ENCODE results near the gene LCN1.
"Not testable (repeated sequence)": the region's sequence is repeated elsewhere in the genome, so short reads cannot be mapped to it uniquely, and the experiment has no call there.

Gene LCN1

DNA sequence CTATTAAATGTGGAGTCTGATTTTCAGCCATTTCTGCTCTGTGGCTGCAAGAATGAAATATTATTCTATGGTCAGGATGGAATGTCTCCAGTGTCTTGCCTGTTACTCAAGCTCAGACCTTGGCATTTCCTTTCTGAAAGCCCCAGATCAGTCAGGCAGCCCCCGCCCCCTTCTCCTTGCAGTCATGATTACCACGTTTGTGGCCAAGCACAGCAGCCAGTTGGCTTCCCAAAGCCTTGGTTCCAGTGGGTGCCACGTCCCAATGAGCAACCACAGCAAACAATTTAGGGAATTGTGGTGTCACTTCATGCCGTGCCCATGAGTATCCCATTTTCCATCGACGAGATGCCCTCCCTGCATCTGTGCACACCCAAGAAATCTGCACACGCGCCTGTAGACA, 15.0 kb downstream of the LCN1 start:
- TF ChIP-seq, protein P1, sequence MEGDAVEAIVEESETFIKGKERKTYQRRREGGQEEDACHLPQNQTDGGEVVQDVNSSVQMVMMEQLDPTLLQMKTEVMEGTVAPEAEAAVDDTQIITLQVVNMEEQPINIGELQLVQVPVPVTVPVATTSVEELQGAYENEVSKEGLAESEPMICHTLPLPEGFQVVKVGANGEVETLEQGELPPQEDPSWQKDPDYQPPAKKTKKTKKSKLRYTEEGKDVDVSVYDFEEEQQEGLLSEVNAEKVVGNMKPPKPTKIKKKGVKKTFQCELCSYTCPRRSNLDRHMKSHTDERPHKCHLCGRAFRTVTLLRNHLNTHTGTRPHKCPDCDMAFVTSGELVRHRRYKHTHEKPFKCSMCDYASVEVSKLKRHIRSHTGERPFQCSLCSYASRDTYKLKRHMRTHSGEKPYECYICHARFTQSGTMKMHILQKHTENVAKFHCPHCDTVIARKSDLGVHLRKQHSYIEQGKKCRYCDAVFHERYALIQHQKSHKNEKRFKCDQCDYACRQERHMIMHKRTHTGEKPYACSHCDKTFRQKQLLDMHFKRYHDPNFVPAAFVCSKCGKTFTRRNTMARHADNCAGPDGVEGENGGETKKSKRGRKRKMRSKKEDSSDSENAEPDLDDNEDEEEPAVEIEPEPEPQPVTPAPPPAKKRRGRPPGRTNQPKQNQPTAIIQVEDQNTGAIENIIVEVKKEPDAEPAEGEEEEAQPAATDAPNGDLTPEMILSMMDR (conservative IDR thresholded peaks at IDR 0.05; ENCODE audit: low read depth, low read length) = no peak
- DNase-seq (ENCODE audit: low read depth) = no peak
- H3K4me3 ChIP-seq (ENCODE audit: low read length) = no peak overlapping the region

DNA sequence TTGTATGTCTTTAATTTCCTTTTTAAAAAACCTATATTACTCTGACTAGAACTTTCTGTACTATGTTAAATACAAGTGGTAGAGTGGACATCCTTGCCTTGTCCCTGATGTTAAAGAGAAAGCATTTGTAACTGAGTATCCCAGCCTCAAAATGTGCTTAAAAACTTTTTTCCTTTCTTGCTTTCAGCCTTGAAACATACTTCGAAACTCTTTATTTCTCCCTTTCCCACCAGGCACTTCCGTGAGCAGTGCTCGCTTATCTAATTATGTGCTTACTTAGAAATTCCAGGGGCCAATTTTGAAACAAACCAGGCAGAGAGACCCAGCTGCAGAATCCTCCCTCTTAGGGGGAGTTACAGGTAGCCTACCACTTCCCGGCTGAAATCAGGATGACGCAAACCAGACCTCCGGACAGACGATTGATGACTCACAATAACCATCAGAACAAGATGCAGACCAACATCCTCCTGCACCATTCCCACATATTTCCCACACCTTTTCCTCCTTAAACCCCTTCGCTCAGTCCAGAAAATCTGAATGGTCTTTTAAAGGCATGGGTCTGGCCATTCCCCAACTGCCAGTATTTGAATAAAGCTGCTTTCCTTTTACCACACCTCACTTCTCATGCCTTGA, 22.1 kb downstream of the LCN1 start:
- H3K4me3 ChIP-seq (ENCODE audit: low read length); DNase-seq (ENCODE audit: low read depth): not testable (repeated sequence)

DNA sequence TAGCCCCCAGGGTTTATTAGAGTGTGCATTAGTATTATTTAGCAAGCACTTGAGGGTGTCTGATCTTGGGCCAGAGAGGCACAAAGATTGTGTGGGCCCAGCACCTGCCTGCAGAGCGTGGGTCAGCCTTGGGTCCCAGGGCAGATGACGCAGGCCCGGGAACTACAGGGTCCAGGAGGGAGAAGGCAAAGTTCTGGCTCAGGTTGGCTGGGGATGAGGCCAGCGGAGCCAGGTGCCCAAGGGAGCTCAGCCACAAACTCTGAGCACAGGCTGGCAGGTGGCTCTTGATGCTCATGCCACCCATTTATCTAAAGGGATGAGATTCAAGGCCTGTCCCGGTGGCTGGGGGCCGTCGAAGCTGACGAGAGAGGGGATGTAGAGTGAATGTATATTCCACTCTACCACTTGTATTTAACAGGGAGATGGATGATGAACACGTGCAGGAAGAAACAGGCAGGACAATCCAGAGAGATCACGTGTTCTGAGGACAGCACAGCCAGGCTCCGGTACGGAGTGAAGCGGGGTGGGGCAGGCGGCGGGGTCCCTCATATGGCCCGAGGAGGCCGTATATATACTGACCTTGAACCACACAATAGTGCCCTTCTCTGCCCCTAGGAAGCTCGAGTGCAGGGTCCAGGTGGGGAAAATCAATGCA, 23.9 kb downstream of the LCN1 start:
- H3K4me3 ChIP-seq (ENCODE audit: low read length) = no peak overlapping the region
- TF ChIP-seq, protein P1 (conservative IDR thresholded peaks at IDR 0.05; ENCODE audit: low read depth, low read length) = no peak
- no peak for DNase-seq (ENCODE audit: low read depth)

DNA sequence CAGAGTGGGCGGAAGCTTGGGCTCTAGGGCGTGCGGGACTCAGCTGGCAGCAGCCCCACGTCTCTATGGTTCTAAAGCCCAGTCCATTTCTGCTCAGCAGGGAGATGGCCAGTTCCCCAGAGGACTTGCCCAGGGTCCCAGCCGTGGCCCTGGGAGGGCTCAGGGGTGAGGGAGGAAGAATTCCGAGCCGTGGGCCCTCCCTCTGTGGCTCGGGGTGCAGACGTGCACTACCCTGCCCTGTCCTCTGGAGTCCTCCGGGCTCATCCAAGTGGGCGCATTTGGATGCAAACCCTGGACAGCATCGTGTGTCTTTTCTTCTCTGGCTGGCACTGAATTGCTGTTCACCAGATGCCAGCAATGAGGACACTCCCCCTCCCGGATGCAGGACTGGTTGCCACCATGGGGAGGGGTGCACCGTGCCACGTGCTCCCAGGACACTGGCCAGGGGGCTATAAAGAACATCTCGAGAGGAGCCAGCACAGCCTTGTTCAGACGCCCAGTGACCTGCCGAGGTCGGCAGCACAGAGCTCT, 24.5 kb downstream of the LCN1 start, which contains the start of gene OBP2A:
TSS of gene OBP2A (plus strand) at position 481 of the 531 bp plus-strand sequence. CDS start 55 bp downstream, outside the sequence.
- not testable (repeated sequence) for DNase-seq (ENCODE audit: low read depth); H3K4me3 ChIP-seq (ENCODE audit: low read length)

DNA sequence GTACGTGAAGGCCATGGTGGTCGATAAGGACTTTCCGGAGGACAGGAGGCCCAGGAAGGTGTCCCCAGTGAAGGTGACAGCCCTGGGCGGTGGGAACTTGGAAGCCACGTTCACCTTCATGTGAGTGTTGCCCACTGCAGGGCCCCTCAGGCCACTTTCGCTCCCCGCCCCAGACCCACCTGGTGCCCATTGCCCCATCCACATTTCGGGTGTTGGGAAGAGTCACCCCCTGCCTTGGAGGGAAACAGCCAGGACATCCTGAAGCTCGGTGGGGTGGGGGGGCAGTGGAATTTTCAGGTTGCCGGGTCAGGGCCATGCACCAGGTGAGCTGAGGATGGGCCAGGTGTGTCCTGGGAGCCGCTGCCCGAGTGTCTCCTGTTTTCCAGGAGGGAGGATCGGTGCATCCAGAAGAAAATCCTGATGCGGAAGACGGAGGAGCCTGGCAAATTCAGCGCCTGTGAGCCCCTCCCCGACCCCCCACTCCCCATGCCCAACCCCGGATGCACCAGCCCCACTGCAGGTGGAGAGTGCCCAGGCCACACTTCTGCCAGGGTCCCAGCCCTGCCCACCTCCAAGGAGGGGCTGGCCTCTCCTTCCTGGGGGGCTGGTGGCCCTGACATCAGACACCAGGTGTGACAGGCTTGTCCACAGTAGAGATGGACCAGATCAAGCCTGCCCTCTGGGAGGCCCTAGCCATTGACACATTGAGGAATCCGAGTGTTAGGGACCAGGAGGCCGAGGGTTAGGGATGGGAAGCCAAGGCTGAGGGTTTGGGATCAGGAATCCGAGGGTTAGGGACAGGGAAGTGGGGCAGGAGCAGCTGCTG, 25.8 kb downstream of the LCN1 start:
- DNase-seq (ENCODE audit: low read depth); H3K4me3 ChIP-seq (ENCODE audit: low read length): not testable (repeated sequence)

DNA sequence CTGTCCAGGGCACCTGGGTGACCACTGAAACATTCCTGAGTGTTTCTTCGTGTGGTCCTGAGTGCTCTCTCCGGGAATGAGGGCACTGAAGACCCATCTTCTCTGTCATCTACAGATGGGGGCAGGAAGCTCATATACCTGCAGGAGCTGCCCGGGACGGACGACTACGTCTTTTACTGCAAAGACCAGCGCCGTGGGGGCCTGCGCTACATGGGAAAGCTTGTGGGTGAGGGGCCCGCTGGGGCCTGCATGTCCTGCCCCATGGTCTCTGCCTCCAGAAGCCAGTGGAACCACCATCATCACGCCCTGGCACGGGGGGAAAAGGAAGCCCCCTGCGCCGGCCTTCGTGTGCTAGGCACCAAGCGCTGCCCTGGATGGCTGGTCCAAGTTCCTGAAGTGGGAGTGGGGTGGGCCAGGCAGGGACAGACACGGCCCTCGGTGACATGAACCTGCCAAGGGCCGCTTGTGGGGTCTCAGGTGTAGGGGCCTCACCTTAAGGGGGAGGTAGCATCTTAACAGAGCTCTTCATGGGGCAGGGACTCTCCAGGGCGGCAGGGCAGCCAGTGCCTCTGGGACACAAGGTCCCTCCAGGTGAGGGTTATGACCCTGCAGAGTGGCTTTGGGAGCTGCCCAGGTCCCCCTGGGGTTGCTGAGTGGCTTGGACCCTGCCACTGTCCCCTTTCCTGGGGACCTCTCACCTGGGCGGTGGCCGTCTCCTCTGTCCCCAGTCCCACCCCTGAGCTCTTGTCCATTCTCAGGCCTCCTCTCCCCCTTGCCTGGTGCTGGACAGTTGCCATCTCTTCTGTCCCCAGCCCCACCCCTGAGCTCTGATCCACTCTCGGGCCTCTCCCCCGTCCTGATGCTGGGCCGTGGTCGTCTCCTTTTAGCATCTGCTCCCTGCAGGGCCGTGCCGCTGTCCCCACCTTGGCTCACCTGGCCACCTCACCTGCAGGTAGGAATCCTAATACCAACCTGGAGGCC, 26.8 kb downstream of the LCN1 start:
- H3K4me3 ChIP-seq (ENCODE audit: low read length) = no peak overlapping the region
- TF ChIP-seq, protein P1 (conservative IDR thresholded peaks at IDR 0.05; ENCODE audit: low read depth, low read length) = no peak
- no peak for DNase-seq (ENCODE audit: low read depth)

DNA sequence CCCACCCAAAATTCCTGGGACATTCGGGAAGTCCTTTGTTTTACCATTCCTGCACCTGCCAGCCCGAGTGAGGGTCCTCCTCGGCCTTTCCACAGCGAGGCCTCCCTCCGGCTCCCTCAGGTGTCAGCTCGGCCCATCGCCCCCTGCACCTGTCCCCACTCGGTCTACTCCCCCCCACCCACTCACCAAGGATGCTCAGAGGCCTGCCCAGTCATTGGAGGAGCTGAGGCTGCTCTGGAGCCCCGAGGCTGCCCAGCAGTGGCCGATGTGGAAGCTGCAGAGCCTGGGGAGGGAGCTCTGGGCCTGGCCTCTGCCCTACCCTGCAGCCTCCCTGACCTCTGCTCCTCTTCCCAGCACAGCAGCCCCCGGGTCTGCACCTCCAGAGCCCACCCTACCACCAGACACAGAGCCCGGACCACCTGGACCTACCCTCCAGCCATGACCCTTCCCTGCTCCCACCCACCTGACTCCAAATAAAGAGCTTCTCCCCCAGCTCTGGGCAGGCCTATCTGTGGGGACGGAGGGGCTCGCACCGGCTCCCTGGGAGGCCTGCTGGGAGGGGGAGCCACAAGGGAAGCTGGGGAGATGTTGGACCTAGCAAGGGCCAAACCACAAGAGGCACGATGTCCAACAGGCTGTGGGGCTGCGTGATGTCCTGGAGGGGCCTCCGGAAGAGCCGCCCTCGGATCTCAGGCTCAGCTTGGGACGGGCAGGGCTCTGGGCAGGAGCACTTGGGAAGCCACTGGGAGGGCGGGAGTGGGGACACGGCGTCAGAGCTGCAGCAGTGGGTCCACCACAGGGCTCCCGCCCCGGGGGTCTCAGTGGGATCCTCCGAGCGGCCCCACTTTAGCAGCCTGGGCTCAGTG, 28.5 kb downstream of the LCN1 start:
- DNase-seq (ENCODE audit: low read depth) = not testable (repeated sequence)

DNA sequence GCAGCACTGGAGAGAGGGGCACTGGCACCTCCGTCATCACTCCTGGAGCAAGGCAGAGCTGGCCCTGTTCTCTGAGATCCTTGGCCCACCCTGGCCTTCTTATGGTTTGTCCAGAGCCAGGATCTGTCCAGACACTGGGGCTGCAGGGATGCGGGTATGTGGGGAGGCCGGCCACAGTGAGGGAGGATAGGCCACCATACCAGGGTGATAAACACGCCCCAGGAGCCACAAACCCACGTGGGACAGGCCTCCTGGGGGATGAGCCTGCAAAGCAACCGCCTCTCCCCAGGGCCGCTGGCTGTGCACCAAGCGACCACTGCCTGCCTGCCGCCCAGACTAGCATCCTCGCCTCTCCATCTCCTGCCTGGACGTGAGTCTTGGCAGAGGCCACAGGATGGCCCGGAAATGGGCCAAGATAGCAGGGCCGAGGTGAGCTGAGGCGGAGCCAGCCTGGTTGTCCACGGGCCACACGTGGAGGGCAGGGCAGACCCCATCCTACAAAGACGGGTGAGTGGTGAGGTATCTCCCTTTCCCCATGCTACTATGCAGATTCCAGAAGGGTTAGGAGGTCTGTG, 29.2 kb downstream of the LCN1 start:
- TF ChIP-seq, protein P1 (conservative IDR thresholded peaks at IDR 0.05; ENCODE audit: low read depth, low read length) = no peak
- no peak overlapping the region for H3K4me3 ChIP-seq (ENCODE audit: low read length)
- no peak for DNase-seq (ENCODE audit: low read depth)

More for the DNA sequence above, 28.5 kb downstream of the LCN1 start:
- not testable (repeated sequence) for H3K4me3 ChIP-seq (ENCODE audit: low read length)
